Measurements from ENCODE around the gene PDK4.
"Not testable (repeated sequence)": the region's sequence is repeated elsewhere in the genome, so short reads cannot be mapped to it uniquely, and the experiment has no call there.

Gene PDK4

DNA sequence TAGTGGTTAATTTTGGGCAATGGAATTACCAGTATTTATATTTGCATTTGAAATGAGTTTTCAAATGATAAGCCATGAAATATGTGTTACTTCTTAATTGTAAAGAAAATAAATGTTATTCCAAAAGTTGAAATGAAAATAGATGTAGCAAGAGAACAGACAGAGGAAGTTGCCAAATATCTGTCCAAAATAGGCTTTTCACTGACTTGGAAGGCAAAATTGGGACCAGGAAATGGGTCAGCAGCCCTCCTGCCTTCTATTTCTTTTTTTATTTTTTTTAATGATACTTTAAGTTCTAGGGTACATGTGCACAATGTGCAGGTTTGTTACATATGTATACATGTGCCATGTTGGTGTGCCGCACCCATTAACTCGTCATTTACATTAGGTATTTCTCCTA, 8.1 kb upstream of the PDK4 start:
- H3K4me2 ChIP-seq (ENCODE audit: low read length); H3K9ac ChIP-seq (ENCODE audit: low read depth, low read length); H3K9me3 ChIP-seq (replicated peaks; ENCODE audit: low read length); H3K36me3 ChIP-seq (ENCODE audit: insufficient read depth, low read length); H3K4me3 ChIP-seq (ENCODE audit: low read length): not testable (repeated sequence)
- Histone ChIP-seq H3K4me1 (ENCODE audit: control insufficient read depth, insufficient read depth, low read length) (peaks cover 14% of the 10 kb centered on the region), H3K27me3 (ENCODE audit: control insufficient read depth, insufficient read depth, low read length) (peaks cover 21% of the 10 kb centered on the region)

DNA sequence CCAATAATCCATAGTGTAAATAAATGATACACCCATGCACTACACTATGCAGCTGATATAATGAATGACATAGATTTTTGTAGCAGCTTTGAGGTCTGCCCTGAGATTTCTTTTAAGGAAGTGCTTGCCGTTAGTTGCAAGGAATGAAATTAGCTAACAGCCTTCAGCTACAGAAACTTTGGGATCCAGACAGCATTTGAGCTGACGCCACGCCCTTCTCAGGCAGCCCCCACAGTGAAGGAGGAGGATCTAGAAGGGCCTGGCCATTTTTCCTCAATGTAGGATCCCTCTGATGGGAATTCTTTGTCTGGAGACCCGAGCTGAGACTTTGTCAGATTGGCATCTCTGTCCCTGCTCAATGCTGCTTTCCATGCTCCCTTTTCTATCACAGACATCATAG, 6.1 kb upstream of the PDK4 start:
- Histone ChIP-seq H3K36me3 (ENCODE audit: insufficient read depth, low read length) (no peaks in the 10 kb centered on the region), H3K4me3 (ENCODE audit: low read length) (no peak overlapping the region), H3K9ac (ENCODE audit: low read depth, low read length) (no peak overlapping the region), H3K9me3 (replicated peaks; ENCODE audit: low read length) (no peaks in the 10 kb centered on the region), H3K4me1 (ENCODE audit: control insufficient read depth, insufficient read depth, low read length) (no peaks in the 10 kb centered on the region), H3K4me2 (ENCODE audit: low read length) (no peak overlapping the region), H3K27me3 (ENCODE audit: control insufficient read depth, insufficient read depth, low read length) (peaks cover 21% of the 10 kb centered on the region)

DNA sequence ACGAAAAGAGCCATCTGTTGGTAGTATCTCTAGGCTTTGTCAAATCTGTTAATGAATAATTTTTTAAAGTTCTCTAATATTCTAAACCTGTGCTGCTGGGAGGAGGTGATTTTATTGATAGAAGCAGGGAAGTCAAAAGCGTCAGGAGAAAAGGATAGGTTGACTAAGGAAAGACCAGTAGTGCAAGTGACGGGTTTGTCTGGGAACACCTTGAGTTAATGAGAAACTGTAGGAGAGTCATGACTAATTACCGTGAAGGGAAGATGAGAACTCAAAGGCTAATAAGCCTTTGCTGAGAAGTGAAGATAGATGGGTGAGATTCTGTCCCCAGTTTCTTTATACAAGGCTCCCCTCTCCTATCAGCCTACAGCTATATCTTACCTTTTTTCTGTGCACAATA, 5.0 kb upstream of the PDK4 start:
- no peaks in the 10 kb centered on the region for H3K4me1 ChIP-seq (ENCODE audit: control insufficient read depth, insufficient read depth, low read length)
- no peak overlapping the region for H3K4me3 ChIP-seq (ENCODE audit: low read length)
- H3K36me3 ChIP-seq (ENCODE audit: insufficient read depth, low read length) = no peaks in the 10 kb centered on the region
- H3K4me2 ChIP-seq (ENCODE audit: low read length) = no peak overlapping the region
- H3K27me3 ChIP-seq (ENCODE audit: control insufficient read depth, insufficient read depth, low read length) = peaks cover 21% of the 10 kb centered on the region
- no peaks in the 10 kb centered on the region for H3K9me3 ChIP-seq (replicated peaks; ENCODE audit: low read length)
- H3K9ac ChIP-seq (ENCODE audit: low read depth, low read length) = no peak overlapping the region

DNA sequence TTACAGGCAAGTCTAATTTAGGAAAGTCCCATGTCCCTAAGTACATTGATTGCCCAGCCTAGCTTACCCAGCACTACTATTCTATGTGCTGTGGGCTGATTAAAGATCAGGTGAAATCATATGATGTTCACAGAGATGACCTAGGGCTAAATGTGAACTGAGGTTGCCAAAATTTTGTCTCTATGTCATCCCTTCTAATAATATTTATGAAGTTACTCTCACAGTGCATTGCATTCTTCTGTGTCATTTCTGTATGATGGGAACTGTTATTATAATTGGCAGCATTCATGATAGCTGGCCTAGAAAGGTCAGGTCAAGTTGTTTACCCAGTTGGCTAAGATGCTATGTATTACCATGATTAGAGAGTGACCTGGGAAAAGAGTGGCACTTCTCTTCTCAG, 2.8 kb upstream of the PDK4 start:
- Histone ChIP-seq H3K4me1 (ENCODE audit: control insufficient read depth, insufficient read depth, low read length) (peaks cover 8% of the 10 kb centered on the region), H3K27me3 (ENCODE audit: control insufficient read depth, insufficient read depth, low read length) (peaks cover 26% of the 10 kb centered on the region), H3K4me2 (ENCODE audit: low read length) (no peak overlapping the region), H3K4me3 (ENCODE audit: low read length) (no peak overlapping the region), H3K9ac (ENCODE audit: low read depth, low read length) (no peak overlapping the region), H3K36me3 (ENCODE audit: insufficient read depth, low read length) (no peaks in the 10 kb centered on the region), H3K9me3 (replicated peaks; ENCODE audit: low read length) (no peaks in the 10 kb centered on the region)

DNA sequence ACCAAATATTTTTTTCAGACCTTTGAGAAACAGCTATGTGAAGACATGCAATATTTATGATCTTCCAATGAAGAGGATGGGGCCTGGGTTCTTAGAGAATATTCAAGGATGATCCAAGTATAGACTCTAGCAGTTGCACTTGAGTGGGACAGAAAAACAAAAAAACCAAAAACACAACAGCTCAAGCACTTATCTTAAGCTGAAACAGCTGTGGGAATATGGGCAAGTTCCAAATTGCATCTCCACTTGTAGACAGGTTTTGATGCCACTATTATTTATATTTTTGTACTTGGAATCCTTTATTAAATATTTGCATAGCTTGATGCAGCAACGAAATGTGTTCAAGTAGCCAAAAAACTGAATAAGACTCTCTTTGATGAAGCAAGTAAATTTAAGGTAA, 2.2 kb upstream of the PDK4 start:
- peaks cover 26% of the 10 kb centered on the region for H3K27me3 ChIP-seq (ENCODE audit: control insufficient read depth, insufficient read depth, low read length)
- no peak overlapping the region for H3K4me3 ChIP-seq (ENCODE audit: low read length)
- H3K9me3 ChIP-seq (replicated peaks; ENCODE audit: low read length) = no peaks in the 10 kb centered on the region
- no peak overlapping the region for H3K4me2 ChIP-seq (ENCODE audit: low read length)
- peaks cover 8% of the 10 kb centered on the region for H3K4me1 ChIP-seq (ENCODE audit: control insufficient read depth, insufficient read depth, low read length)
- H3K9ac ChIP-seq (ENCODE audit: low read depth, low read length) = no peak overlapping the region
- no peaks in the 10 kb centered on the region for H3K36me3 ChIP-seq (ENCODE audit: insufficient read depth, low read length)

DNA sequence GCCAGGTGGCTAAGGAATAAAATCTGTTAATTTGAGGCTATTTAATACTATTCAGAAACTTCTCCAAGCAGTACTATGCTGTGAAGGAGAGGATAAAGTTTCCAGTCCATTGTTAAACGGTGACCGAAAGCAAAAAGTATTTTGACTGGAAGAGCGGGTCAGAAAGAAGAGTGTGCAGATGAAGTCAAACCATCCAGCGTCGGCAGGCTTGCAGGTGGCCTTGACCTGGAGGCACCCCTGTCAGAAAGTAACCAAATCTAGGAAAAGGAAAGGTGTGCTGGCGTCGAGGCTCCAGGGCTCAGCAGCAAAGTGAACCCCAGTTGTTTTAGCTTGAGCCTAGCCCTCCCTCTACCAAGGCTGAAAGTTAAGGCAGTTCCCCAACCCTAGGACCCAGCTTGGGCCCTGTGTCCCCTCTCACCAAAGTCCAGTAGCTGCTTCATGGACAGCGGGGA, 544 bp downstream of the PDK4 start:
- peak overlapping the region; percentile 86 for H3K4me3 ChIP-seq (ENCODE audit: low read length)
- H3K9ac ChIP-seq (ENCODE audit: low read depth, low read length) = peak overlapping the region; percentile 65

DNA sequence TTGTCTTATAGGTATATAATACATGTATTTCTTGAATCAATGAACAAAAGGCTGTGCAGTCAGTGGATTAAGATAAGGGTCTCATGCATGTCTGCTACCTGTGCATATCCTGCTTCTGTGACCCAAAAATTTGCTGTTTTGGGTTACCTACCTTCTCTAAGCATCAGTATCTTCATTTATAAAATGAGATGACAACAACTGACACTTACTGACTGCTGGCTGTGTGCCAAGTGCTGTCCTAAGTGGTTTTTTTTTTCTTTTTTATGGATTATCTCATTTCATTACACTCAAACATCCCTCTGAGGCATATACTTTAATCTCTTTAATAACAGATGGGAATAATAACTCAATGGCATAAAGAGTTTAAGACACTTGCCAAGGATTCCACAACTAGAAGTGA, 2.1 kb downstream of the PDK4 start:
- Histone ChIP-seq H3K9me3 (replicated peaks; ENCODE audit: low read length) (no peaks in the 10 kb centered on the region), H3K9ac (ENCODE audit: low read depth, low read length) (no peak overlapping the region), H3K27me3 (ENCODE audit: control insufficient read depth, insufficient read depth, low read length) (peaks cover 5% of the 10 kb centered on the region), H3K4me2 (ENCODE audit: low read length) (no peak overlapping the region), H3K4me3 (ENCODE audit: low read length) (no peak overlapping the region), H3K36me3 (ENCODE audit: insufficient read depth, low read length) (no peaks in the 10 kb centered on the region), H3K4me1 (ENCODE audit: control insufficient read depth, insufficient read depth, low read length) (peaks cover 8% of the 10 kb centered on the region)

More for the DNA sequence above, 544 bp downstream of the PDK4 start:
- peak overlapping the region; percentile 95 for H3K4me2 ChIP-seq (ENCODE audit: low read length)
- H3K4me1 ChIP-seq (ENCODE audit: control insufficient read depth, insufficient read depth, low read length) = peaks cover 8% of the 10 kb centered on the region
- no peaks in the 10 kb centered on the region for H3K36me3 ChIP-seq (ENCODE audit: insufficient read depth, low read length)
- H3K27me3 ChIP-seq (ENCODE audit: control insufficient read depth, insufficient read depth, low read length) = peaks cover 16% of the 10 kb centered on the region
- H3K9me3 ChIP-seq (replicated peaks; ENCODE audit: low read length) = no peaks in the 10 kb centered on the region

DNA sequence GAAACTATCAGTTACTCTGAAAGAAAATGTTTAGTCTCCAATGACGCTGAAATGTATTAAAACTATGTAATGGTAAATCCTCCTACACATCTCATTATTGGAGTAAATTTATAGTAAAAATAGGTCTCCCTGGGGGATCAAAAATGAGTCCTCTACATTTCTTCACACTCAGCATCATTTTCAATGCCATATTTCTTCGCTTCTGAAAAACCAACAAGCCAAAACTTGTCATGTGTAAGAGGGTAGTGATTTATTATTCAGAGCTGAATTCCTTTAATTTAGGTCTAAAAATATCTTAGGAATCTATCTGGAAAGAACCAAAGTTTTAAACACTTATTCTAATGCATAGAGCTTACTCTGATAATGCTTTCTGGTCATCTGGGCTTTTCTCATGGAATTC, 3.0 kb downstream of the PDK4 start:
- peaks cover 5% of the 10 kb centered on the region for H3K27me3 ChIP-seq (ENCODE audit: control insufficient read depth, insufficient read depth, low read length)
- no peaks in the 10 kb centered on the region for H3K36me3 ChIP-seq (ENCODE audit: insufficient read depth, low read length)
- peaks cover 8% of the 10 kb centered on the region for H3K4me1 ChIP-seq (ENCODE audit: control insufficient read depth, insufficient read depth, low read length)
- H3K9me3 ChIP-seq (replicated peaks; ENCODE audit: low read length) = no peaks in the 10 kb centered on the region
- no peak overlapping the region for H3K4me2 ChIP-seq (ENCODE audit: low read length)
- H3K9ac ChIP-seq (ENCODE audit: low read depth, low read length) = no peak overlapping the region
- H3K4me3 ChIP-seq (ENCODE audit: low read length) = no peak overlapping the region

DNA sequence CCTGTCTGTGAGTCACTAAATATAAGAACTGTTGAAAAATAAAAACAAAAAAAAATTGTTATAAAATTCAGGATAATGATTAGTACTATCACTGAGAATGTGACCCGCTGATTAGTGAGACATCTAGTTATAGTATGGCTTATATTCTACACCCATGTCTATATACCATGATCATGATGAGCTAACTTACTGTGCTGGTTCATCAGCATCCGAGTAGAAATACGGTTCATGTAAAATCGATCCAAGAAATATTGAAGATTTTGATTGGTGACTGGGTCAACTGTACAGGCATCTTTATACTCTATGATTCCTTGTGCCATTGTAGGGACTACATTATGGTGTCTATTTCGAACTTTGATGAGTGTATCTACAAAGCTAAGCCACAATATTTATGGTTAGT, 3.7 kb downstream of the PDK4 start:
- Histone ChIP-seq H3K9me3 (replicated peaks; ENCODE audit: low read length) (no peaks in the 10 kb centered on the region), H3K4me1 (ENCODE audit: control insufficient read depth, insufficient read depth, low read length) (peaks cover 8% of the 10 kb centered on the region), H3K27me3 (ENCODE audit: control insufficient read depth, insufficient read depth, low read length) (peaks cover 5% of the 10 kb centered on the region)

DNA sequence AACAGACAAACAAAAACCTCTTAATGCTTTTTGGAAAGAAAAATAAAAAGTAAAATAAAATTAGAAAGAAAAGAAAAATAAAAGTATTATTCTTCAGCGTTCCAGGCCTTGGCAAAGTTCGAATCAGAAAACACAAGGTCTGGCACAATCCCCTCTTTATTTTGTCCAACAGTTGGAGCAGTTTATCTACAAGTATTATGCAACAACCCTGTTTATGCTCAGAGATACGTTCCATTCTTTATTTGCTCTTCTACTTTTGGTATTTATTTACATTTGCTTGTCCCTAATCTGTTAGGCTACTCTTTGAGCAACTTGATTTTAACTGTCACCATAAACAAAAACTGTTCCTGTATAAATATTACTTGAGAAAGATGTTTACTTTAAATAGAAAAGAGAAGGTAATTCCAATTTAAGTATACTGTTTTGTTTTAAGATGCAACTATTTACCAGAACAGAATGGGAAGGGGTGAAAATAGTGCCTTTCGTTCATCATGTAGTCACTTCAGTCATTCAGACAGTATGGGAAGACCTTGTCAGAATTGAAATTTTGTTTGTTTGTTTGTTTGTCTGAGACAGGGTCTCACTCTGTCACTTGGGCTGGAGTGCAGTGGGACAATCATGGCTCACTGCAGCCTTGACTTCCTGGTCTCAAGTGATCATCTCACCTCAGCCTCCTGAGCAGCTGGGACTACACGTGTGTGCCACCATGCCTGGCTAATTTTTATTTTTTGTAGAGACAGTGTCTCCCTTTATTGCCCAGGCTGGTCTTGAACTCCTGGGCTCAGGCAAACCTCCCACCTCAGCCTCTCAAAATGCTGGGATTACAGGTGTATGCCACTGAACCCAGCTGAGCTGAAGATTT, 5.7 kb downstream of the PDK4 start:
- no peaks in the 10 kb centered on the region for H3K36me3 ChIP-seq (ENCODE audit: insufficient read depth, low read length)
- H3K9me3 ChIP-seq (replicated peaks; ENCODE audit: low read length) = no peaks in the 10 kb centered on the region
- peaks cover 1% of the 10 kb centered on the region for H3K4me1 ChIP-seq (ENCODE audit: control insufficient read depth, insufficient read depth, low read length)
- no peak overlapping the region for H3K4me2 ChIP-seq (ENCODE audit: low read length)
- no peak overlapping the region for H3K9ac ChIP-seq (ENCODE audit: low read depth, low read length)
- H3K4me3 ChIP-seq (ENCODE audit: low read length) = no peak overlapping the region
- H3K27me3 ChIP-seq (ENCODE audit: control insufficient read depth, insufficient read depth, low read length) = peaks cover under 1% of the 10 kb centered on the region

More for the DNA sequence above, 3.7 kb downstream of the PDK4 start:
- Histone ChIP-seq H3K4me2 (ENCODE audit: low read length) (no peak overlapping the region), H3K36me3 (ENCODE audit: insufficient read depth, low read length) (no peaks in the 10 kb centered on the region), H3K9ac (ENCODE audit: low read depth, low read length) (no peak overlapping the region), H3K4me3 (ENCODE audit: low read length) (no peak overlapping the region)

DNA sequence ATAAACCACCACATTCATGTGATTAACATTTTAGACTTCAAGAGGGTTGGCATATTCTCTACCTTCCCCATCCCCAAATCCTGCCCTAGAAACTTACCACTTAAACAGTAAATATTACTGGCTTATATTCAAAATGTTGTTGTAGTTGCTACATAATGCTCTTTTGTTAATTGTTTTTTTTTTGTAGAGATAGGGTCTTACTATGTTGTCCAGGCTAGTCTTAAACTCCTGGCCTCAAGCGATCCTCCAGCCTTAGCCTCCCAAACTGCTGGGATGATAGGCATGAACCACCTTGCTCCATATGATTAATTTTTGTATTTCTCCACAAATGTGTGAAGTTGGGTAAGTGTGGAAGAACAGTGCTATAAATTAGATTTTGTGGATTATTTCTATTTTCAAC, 6.5 kb downstream of the PDK4 start:
- Histone ChIP-seq H3K4me1 (ENCODE audit: control insufficient read depth, insufficient read depth, low read length) (no peaks in the 10 kb centered on the region), H3K36me3 (ENCODE audit: insufficient read depth, low read length) (no peaks in the 10 kb centered on the region), H3K9ac (ENCODE audit: low read depth, low read length) (no peak overlapping the region), H3K9me3 (replicated peaks; ENCODE audit: low read length) (no peaks in the 10 kb centered on the region), H3K4me2 (ENCODE audit: low read length) (no peak overlapping the region), H3K4me3 (ENCODE audit: low read length) (no peak overlapping the region), H3K27me3 (ENCODE audit: control insufficient read depth, insufficient read depth, low read length) (no peaks in the 10 kb centered on the region)

DNA sequence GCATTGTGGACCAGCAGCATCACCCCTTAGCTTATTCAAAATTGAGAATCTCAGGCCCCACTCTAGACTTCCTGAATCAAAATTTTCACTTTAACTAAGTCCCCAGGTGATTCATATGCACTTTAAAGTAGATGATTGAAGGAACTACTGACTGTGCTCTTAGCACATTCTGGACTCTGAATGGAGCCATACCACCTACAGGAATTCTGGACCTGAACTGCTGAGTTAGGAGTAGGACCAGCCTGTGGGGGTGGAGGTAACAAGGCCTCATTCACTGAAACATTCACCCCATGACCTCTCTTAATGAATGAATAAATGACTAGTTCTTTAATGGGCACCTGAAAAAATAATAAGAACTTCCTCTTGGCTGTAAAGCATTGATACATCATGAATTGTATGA, 7.3 kb downstream of the PDK4 start:
- Histone ChIP-seq H3K4me1 (ENCODE audit: control insufficient read depth, insufficient read depth, low read length) (no peaks in the 10 kb centered on the region), H3K27me3 (ENCODE audit: control insufficient read depth, insufficient read depth, low read length) (no peaks in the 10 kb centered on the region), H3K4me2 (ENCODE audit: low read length) (no peak overlapping the region), H3K4me3 (ENCODE audit: low read length) (no peak overlapping the region), H3K9ac (ENCODE audit: low read depth, low read length) (no peak overlapping the region), H3K36me3 (ENCODE audit: insufficient read depth, low read length) (no peaks in the 10 kb centered on the region), H3K9me3 (replicated peaks; ENCODE audit: low read length) (no peaks in the 10 kb centered on the region)

Measured in skeletal muscle satellite cell (primary cell).